Pancreas (tissue), 10 donors: ENCODE measurements around the gene SART3. TPM values are rescaled to one million over a fixed set of nuclear protein-coding genes. Genes with fewer than 3 reads are reported as not detected.
"Not testable (repeated sequence)": the region's sequence is repeated elsewhere in the genome, so short reads cannot be mapped to it uniquely, and the experiment has no call there.

Experiments used
- ATAC-seq, 4 donors: fragments of 200-7000 bp; cut with Tn5 transposase; one replicate each; pipeline versions ENCODE4 v1.8.0 to v1.9.1; 2020; ENCODE audit warnings: mild to moderate bottlenecking in 4 of 4, moderate library complexity in 4 of 4
- DNase-seq, 6 donors: peaks; one replicate each; pipeline ENCODE4 v3.0.0-alpha.2; 2020
- FAIRE-seq: peaks from 2 replicates; lab custom pipeline; 2012; peaks lifted over from hg19 to GRCh38; lab: Jason Lieb, UNC
- H3K27ac ChIP-seq, 4 donors: fragments of 200-600 bp; sonication (generic); 1 replicate in 3 of 4; 2 replicates in 1 of 4; pipeline versions ENCODE4 v1.5.0 to v1.8.0; 2020
- H3K27me3 ChIP-seq, 4 donors: fragments of 200-600 bp; one replicate each; pipeline ENCODE4 v1.8.0; 2021
- H3K36me3 ChIP-seq, 3 donors: fragments of 200-600 bp; sonication (generic) in 1 of 3; one replicate each; pipeline versions ENCODE4 v1.5.0 to v1.8.0; 2020 to 2021
- H3K4me1 ChIP-seq, 3 donors: fragments of 200-600 bp; one replicate each; pipeline ENCODE4 v1.8.0; 2021
- H3K4me3 ChIP-seq, 4 donors: fragments of 200-600 bp; sonication (generic) in 2 of 4; one replicate each; pipeline versions ENCODE4 v1.5.0 to v1.8.0; 2020 to 2021
- H3K9me3 ChIP-seq, 4 donors: fragments of 200-600 bp; one replicate each; pipeline ENCODE4 v1.8.0; 2021
- CTCF ChIP-seq, 4 donors: fragments of 200-600 bp; sonication (generic) in 3 of 4; IDR thresholded peaks; one replicate each; pipeline versions ENCODE4 v1.5.0 to v1.8.0; 2021; ENCODE audit warnings: antibody characterized with exemption in 4 of 4
- WGBS, 2 donors: extraction: QIAGEN DNeasy Blood & Tissue Kit; methylation state at CpG; one replicate each; pipeline ENCODE4 v1.1.7; 2013; 5-methylcytosine and 5-hydroxymethylcytosine counted together
- intact Hi-C, 3 donors: fragments of 100-400 bp; cut with DNase I; formaldehyde crosslinking; loops; one replicate each; pipeline versions ENCODE4 v1.11.1 to v1.14.2; 2022
- polyA plus RNA-seq, 2 donors: library from polyadenylated mRNA; stranded (reverse); fragments of 200-250 nt; gene quantifications; one replicate each; pipeline ENCODE4 v1.2.3, GENCODE V29; 2013
- total RNA-seq, 6 donors: library from RNA; stranded (reverse); fragmentation: NEBNext Ultra II Directional in 4 of 6; extraction: Animal tissue kit (Norgen Biotek cat#: 25700) in 4 of 6; gene quantifications; one replicate each; pipeline versions ENCODE4 v1.2.1 to v1.2.4, GENCODE V29; 2021 to 2023
- donor health status: healthy with polysubstance abuse.
- donor health status: DM: no; HTN: no; CAD: no; lungs with moderate emphysema.
- donor health status: DM: no; HTN: no; CAD: no.
- donor health status: control.
- donor health status: control.
- donor health status: Bipolar disorder and iron deficiency.
- donor health status: DM: yes; HTN: yes; CAD: no.
- donor health status: DM: no; HTN: no; CAD: no.
- donor health status: DM: no; HTN: no; CAD: no.
- donor health status: DM: yes; HTN: yes; CAD: no.

Gene SART3
- total and polyA plus RNA-seq, 8 donors = 13.9 to 23.4 (median 16.7) TPM

GRCh38 chr12:108559007-108559655, 1.8 kb downstream of the SART3 start:
- Histone ChIP-seq H3K4me1 (peaks cover 10 to 17% (median 15%) of the 10 kb centered on the region in 3 donors), H3K27ac (no peak overlapping the region), H3K36me3 (no peaks in the 10 kb centered on the region), H3K9me3 (no peaks in the 10 kb centered on the region), H3K27me3 (no peaks in the 10 kb centered on the region), H3K4me3 (no peak overlapping the region)
- intact Hi-C loops = no loop called here
- no peak for TF ChIP-seq CTCF (IDR thresholded peaks at IDR 0.05)
- DNase-seq = no peak
- no peak for FAIRE-seq
- WGBS, 2 donors = 66 to 75% methylated on average over 13 of the region's 14 CpGs
- no peak for ATAC-seq

GRCh38 chr12:108555383-108555782, 5.6 kb downstream of the SART3 start:
- intact Hi-C loops, H3K9me3 ChIP-seq, H3K27ac ChIP-seq, FAIRE-seq, H3K27me3 ChIP-seq, DNase-seq, H3K36me3 ChIP-seq, H3K4me3 ChIP-seq, ATAC-seq: not testable (repeated sequence)
- H3K4me1 ChIP-seq = peaks cover 12 to 22% (median 12%) of the 10 kb centered on the region in 3 donors
- 85% methylated on average over 9 of the region's 9 CpGs for WGBS, 2 donors

GRCh38 chr12:108553799-108554198, 7.2 kb downstream of the SART3 start:
- DNase-seq = no peak
- Histone ChIP-seq H3K36me3 (no peaks in the 10 kb centered on the region), H3K4me1 (peaks cover 0 to 7% (median 5%) of the 10 kb centered on the region in 3 donors), H3K9me3 (no peaks in the 10 kb centered on the region), H3K4me3 (no peak overlapping the region), H3K27ac (no peak overlapping the region), H3K27me3 (no peaks in the 10 kb centered on the region)
- ATAC-seq = no peak
- no peak for TF ChIP-seq CTCF (IDR thresholded peaks at IDR 0.05)
- WGBS, 2 donors = 88 to 90% methylated on average over 5 of the region's 5 CpGs
- intact Hi-C loops = no loop called here
- FAIRE-seq = no peak

- intact Hi-C loops = no loop called here
- FAIRE-seq (no peak), DNase-seq (no peak), ATAC-seq (no peak)
- no peaks in the 10 kb centered on the region for H3K9me3 ChIP-seq
- peaks cover 0 to 18% (median 7%) of the 10 kb centered on the region in 3 donors for H3K36me3 ChIP-seq
- no peak overlapping the region for H3K27ac ChIP-seq
- TF ChIP-seq CTCF (IDR thresholded peaks at IDR 0.05) = no peak
- H3K4me1 ChIP-seq = peaks cover 0 to 7% (median 5%) of the 10 kb centered on the region in 3 donors
- WGBS, 2 donors = 84 to 91% methylated on average over 5 of the region's 5 CpGs
- no peaks in the 10 kb centered on the region for H3K27me3 ChIP-seq
- H3K4me3 ChIP-seq = no peak overlapping the region
Observed at GRCh38 chr12:108551535-108551934, 9.4 kb downstream of the SART3 start.

- ATAC-seq = no peak
- no peak for FAIRE-seq
- peaks cover 0 to 7% (median 5%) of the 10 kb centered on the region in 3 donors for H3K4me1 ChIP-seq
- DNase-seq = no peak
- no peak overlapping the region for H3K4me3 ChIP-seq
- intact Hi-C loops = no loop called here
- H3K9me3 ChIP-seq = no peaks in the 10 kb centered on the region
- H3K36me3 ChIP-seq = peaks cover 0 to 35% (median 12%) of the 10 kb centered on the region in 3 donors
- H3K27ac ChIP-seq = no peak overlapping the region
- no peaks in the 10 kb centered on the region for H3K27me3 ChIP-seq
- 59 to 68% methylated on average over 7 of the region's 7 CpGs for WGBS, 2 donors
- no peak for TF ChIP-seq CTCF (IDR thresholded peaks at IDR 0.05)
Observed at GRCh38 chr12:108548954-108549521, 11.9 kb downstream of the SART3 start.
